Stromal cell of bone marrow (primary cell): ENCODE results near the gene SLC1A2.

Source experiments
- DNase-seq: peaks from one replicate; pipeline ENCODE4 v3.0.0-alpha.2; 2012; ENCODE audit warnings: low read depth

Gene SLC1A2

DNA sequence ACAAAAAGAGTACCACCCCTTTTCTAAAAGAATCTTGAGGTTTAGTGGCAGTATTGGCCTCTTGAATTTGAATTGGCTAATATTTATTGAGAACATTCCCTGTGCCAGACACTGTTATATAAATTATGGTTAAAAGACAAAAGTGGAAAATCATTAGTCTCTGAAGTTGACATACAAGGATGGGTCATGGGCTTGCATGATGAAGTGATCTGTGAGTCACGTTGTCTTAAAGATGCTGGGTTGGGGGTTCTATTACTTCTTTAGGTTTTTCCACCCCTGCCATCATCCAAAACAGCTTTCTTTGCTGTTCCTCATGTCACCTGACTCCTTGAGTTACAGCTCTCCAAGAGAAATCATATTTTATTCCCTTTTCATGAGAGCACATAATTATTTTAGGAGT, 195.4 kb downstream of the SLC1A2 start:
- no peak for DNase-seq

DNA sequence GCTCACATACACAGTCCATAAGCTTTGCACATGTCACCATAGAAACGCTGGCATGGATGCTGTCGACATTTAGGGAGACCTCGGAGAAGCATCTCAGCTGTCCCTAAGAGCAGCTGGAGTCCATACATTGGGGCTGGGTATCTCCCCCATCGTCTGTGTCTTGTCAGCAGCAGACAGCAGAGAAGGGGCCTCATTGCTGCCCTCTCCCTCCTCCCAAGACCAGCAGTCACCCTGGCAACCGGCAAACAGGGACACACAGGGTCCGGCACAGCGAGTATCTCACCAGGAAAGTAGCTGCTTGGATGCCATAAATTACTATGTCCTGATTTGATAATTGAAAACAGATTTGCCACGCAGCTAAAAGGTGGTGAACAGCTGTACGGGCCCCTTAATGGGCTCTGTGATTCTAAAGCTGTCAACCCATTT, 196.0 kb downstream of the SLC1A2 start:
- no peak for DNase-seq

DNA sequence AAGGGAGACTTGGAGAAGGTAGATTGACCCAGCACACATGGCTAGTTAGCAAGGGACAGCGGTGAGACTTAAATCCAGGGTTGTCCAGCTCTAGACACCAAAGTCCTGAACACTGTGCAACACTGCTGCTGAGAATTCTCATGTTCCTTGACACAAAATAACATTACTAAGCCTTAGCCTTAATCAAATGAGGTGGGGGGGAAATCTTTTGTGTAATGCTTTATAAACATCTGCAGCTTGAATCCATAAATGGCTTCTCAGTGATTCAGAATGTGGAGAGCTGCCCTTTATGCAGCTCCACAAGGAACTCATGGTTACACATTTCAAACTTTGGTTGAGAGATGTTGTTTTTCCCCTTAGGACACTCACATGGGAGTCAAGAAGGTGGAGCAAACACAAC, 200.4 kb downstream of the SLC1A2 start:
- DNase-seq = peak; percentile 74

DNA sequence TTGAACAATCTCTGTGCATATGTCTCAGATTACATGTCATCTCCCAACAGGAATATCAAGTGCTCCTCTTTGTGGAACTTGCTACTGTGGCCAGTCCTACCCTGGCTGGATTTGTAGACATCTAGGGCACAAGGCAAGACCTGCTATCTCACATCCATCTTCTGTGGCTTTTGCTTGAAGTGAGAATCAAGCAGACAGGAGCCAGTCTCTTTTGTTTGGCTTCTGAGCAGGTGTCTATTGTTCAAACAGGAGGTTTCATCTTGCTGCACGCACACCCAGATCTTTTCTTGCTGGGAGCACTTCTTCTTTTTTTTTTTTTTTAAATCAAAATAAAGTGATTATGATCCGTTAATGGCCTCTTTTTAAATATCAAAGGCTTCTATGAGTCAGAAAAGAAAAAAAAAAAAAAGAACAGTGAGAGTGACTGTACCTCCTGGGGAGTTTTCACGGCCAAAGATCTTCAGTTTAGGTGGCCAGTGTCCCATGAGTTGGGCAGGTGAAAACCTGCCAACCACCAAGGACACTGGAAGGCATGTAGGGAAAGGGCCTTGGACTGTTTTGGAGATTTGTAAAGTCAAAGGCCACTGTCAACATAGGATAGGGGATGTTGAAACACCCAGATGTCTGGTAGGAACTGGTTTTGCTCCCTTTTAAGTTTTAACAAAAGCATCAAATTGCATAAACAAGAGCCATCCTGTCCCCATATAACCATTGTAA, 202.2 kb downstream of the SLC1A2 start:
- no peak for DNase-seq

DNA sequence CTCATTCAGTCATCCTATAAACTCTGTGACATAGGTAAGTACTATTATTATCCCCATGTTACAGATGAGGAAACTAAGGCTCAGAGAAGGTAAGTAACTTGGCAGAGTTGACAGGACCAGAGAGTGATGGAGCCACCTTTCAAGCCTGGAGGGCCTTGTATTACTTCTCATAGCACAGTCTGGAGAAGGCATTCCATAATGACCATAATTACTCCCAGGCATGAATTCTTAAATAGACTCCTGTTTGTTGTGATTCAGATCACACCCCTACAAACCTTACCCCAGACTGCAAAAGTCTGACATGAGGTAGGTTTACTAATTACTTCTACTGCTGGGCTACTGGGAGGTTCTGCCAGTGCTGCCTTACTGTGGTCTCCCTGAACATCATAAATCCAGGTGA, 203.4 kb downstream of the SLC1A2 start:
- no peak for DNase-seq

DNA sequence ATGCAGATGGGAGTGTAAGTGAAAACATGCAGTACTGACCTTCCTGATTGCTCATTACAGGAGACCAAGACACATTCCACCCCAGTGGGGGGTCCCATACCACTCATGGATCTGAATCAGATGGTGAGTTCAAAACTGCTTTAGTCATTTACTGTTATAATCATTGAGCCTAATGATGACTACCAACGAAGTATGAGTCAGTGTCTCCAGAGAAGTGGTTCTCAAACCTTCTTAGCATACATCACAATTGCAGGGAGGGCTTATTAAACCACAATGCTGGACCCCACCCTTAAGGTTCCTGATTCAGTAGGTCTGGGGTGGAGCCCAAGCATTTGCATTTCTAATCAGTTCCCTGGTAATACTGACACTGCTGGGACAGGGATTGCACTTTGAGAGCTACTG, 204.6 kb downstream of the SLC1A2 start:
- peak; percentile 98 for DNase-seq

DNA sequence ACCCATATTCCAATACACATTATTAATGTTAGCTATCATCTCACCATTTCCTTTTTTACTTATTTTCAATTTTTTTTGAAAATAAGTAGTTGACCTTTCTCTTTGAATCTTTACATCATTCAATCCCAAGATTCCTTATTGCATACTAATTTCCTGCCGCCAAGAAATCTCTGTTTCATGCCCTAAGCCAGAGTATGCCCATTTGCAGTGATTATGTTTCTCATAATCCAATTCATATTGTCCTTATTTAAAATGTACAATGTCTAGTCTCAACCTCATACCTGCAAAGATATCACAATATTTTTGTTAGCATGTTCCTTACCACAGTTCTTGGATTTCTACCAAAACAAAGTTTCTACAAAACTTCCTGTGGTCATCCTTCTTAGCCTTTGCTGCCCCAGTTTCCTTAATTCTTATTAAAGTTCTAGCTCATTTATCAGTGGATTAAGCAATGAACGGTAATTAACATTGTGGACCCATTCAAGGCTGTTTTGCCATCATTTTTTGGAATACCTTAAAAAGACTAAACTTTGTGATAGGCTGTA, 205.1 kb downstream of the SLC1A2 start:
- no peak for DNase-seq

DNA sequence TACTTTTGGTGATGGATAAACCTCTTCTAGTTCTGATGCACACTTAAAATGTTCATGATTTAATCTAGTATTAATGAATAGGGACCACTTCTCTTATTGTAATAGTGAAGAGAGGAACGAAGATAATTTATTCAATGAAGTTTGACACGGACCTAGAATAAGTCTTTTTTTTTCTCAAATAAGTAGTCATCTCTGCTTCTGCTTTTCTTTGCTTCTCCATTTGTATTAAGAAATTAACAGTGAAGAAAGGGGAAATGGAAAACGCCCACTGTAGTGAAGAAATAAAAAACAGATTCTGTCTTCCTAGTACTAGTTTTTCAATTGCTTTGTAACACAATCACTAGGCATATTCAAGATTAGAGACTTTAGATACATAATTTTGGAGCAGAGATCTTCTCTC, 207.4 kb downstream of the SLC1A2 start:
- no peak for DNase-seq

DNA sequence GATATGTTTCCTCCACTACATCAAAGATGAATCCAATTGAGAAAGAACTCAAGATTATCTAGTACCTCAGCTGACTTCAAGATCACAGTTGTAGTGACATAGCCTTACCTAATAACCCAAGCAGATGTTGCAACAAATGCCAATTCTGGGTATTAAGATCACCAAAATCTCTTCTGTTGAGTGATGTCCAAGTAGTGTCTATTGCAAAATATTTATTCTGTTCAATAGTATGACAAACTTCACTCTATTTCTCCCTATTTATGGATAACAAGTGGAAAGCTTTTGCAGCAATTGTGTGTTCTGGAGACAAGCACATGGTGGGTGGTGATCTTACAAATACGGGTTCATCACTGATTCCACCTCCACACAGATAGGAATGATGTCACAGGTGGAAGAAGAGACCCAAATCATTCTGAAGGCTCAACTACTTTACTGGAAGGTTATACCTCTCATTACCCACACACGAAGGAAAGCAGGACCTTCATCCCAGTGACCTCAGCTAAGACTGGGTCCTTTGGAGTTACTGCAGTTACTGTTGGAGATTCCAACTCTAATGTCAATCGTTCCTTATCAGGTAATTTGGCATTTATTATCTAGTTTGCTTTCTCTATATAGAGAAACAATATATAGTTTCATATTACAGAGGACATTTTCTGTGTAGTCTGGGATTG, 208.3 kb downstream of the SLC1A2 start:
- no peak for DNase-seq

DNA sequence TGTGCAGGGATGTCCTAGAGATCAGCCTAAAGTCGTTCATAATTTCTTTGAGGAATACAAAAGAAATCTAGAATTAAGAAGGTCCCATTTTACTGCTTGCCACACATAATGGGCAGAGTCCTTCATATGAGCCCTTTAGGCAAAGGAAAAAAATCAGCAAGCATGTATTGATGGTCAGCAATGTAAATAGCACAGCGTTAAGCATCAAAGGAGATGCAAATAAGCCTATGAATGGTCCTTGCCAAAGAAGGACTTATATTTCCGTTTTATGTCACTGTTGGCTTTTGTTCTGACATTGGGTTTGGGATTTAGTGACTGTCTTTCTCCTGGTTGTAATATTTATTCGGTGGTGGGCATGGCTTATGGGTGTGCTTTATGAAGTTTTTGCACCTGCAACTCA, 210.6 kb downstream of the SLC1A2 start:
- no peak for DNase-seq

DNA sequence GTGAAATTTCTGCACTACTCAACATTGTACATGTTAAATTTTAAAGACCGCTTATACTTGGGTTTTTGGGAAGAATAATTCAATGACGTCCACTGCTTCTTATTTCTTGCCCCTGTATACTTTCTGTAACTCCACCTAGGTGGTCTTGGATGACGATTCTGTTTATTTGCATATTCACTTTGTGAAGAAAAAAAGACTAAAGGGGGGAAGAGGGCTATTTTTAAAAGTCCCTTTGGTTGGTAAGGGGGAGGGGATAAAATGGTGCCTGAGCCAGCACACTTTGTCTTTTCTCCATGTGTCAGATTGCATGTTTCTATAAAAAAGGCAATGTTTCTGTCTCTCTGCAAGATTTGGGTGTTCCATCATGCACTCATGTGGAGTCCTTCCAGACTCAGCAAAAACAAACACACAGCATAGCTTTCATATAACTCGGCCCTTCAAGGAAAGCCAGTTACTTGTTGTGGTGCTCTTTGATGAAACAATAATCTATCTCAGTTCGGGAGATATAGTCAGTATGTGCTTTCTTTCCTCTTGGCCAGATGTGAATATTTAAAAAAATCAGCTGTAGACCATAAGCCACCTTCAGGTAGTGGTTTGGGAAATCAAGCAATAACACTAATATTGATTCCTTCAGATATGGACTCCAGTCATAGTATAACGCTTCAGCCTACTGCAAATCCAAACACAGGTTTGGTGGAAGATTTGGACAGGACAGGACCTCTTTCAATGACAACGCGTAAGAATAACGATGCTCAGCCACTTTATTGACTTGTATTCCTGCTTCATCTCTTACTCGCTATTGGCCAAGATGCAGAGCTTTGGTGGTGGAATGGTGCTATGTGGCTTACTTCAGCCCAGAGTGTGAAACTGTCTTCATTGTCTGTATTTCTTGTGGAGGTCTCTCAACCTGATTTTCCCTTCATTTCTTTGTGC, 211.6 kb downstream of the SLC1A2 start:
- no peak for DNase-seq

DNA sequence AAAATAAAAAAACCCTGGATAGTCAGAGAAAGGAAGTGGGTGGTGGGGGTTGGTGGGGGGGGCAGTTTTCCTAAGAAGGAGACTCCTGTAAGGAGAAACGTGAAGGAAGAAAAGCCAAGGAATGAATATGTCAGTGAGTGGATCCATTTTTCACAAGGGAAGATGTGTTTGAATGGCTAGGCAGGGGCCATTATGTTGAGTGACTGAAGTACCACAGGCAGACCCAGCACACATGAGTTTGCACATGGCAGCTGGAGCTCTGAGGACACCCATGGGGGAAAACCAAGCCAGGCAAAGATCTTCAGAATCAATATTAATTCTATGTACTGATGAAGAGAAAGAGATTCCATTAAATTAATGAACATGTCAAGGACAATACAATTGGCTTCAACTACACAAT, 212.7 kb downstream of the SLC1A2 start:
- DNase-seq = no peak

DNA sequence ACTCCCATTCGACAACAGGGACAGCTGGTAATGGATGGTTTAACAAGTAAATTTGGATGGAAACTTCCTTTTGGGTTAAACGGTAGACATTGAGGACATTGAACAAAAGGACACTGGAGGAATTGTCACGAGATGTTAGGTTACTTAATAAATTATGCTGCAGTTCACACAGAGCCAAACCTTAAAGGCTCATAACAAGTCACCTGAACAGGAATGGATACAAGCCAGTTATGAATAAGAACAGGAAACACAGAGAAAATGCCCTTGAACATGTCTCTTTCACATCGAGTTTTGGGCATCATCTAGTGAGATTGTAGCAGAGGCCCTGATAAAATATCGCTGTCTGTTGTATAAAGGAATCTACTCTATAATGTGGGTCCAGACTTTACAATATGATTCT, 214.7 kb downstream of the SLC1A2 start:
- DNase-seq = no peak
